Endodermal cell (in vitro differentiated cells): Measurements from ENCODE around the gene TFCP2L1. TPM values are rescaled to one million over a fixed set of nuclear protein-coding genes. Genes with fewer than 3 reads are reported as not detected.

Experiments
- DNase-seq: peaks from one replicate; pipeline ENCODE4 v3.0.0-alpha.2; 2017
- H3K27ac ChIP-seq: 2 replicates; pipeline ENCODE4 v1.5.1; 2013; ENCODE audit warnings: mild to moderate bottlenecking, low read depth, low read length, moderate library complexity
- H3K27me3 ChIP-seq: 2 replicates; pipeline ENCODE4 v1.6.1; 2013; ENCODE audit warnings: mild to moderate bottlenecking, low read length, moderate library complexity; ENCODE audit not compliant: insufficient read depth, control insufficient read depth, poor library complexity, severe bottlenecking
- H3K36me3 ChIP-seq: 2 replicates; pipeline ENCODE4 v1.7.0; 2013; ENCODE audit warnings: mild to moderate bottlenecking, low read length, moderate library complexity; ENCODE audit not compliant: control insufficient read depth, insufficient read depth
- H3K4me1 ChIP-seq: one replicate; pipeline ENCODE4 v1.7.0; 2013; ENCODE audit warnings: low read length; ENCODE audit not compliant: control insufficient read depth, insufficient read depth
- H3K4me3 ChIP-seq: 2 replicates; pipeline ENCODE4 v1.5.1; 2013; ENCODE audit warnings: mild to moderate bottlenecking, low read length, moderate library complexity
- H3K9ac ChIP-seq: 2 replicates; pipeline ENCODE4 v1.6.1; 2013; ENCODE audit warnings: mild to moderate bottlenecking, low read length, moderate library complexity; ENCODE audit not compliant: poor library complexity, severe bottlenecking; ENCODE audit errors: extremely low read depth
- H3K9me3 ChIP-seq: 2 replicates; pipeline ENCODE4 v1.6.1; 2013; ENCODE audit warnings: mild to moderate bottlenecking, low read length, moderate library complexity; ENCODE audit not compliant: control insufficient read depth
- H3K27ac Mint-ChIP-seq: 2 replicates; pipeline ENCODE4 v1.8.0; 2020; ENCODE audit warnings: mixed read lengths
- H3K27me3 Mint-ChIP-seq: 2 replicates; pipeline ENCODE4 v1.8.0; 2021; ENCODE audit warnings: mild to moderate bottlenecking, mixed read lengths; ENCODE audit not compliant: insufficient read depth
- H3K36me3 Mint-ChIP-seq: 2 replicates; pipeline ENCODE4 v1.8.0; 2020; ENCODE audit warnings: low read depth, mixed read lengths
- H3K4me1 Mint-ChIP-seq: 2 replicates; pipeline ENCODE4 v1.8.0; 2020; ENCODE audit warnings: mixed read lengths
- H3K4me3 Mint-ChIP-seq: 2 replicates; pipeline ENCODE4 v1.8.0; 2020; ENCODE audit warnings: mild to moderate bottlenecking, moderate library complexity, mixed read lengths
- H3K9me3 Mint-ChIP-seq: 2 replicates; pipeline ENCODE4 v1.8.0; 2020; ENCODE audit warnings: mild to moderate bottlenecking, mixed read lengths
- CTCF ChIP-seq: fragments of 200-600 bp; sonication (generic); conservative IDR thresholded peaks from 2 replicates; pipeline ENCODE4 v1.5.0; 2021; ENCODE audit warnings: antibody characterized with exemption, mild to moderate bottlenecking
- WGBS, 2 experiments: methylation state at CpG; one replicate each; pipeline versions ENCODE4 v1.1.5 to v1.1.7; 2013; ENCODE audit warnings: missing lambda C conversion rate in 2 of 2, mixed read lengths in 1 of 2; ENCODE audit not compliant: insufficient coverage in 1 of 2, insufficient read length in 1 of 2; 5-methylcytosine and 5-hydroxymethylcytosine counted together
- total RNA-seq, 2 donors: library from RNA; stranded (reverse); fragmentation: NEBNext Ultra II Directional in 1 of 2; extraction: Animal tissue kit (Norgen Biotek cat#: 25700) in 1 of 2; gene quantifications; 2 replicates in 1 of 2; 3 replicates in 1 of 2; pipeline ENCODE4 v1.2.1, GENCODE V29; 2021

The TFCP2L1 gene
- total RNA-seq, 2 donors from 2014 or later, result 3.3 to 4.3 TPM

DNA sequence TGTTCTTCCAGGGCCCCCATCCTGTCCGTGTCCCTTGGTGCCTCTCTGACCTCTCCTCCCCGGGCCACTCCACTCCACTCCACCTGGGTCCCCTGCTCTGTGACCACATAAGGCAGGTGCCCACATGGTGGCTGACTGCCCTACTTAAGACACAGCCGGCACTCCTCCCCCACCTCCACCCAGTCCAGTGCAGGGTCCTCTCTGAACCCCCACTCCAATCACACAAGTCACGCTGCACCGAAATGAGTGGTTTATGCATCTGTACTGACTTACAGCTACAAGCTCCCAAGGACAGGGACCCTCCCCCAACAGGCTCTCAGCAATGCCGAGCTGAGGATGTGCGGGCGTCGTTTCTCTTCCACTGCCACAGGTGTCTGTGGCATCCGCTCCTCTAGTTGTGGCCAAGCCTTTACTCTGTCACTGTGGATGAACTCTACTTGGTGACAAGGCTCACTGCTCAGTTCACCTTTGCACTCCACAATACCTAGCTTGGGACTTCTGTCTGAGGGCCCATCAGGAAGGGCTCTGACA lies 48.3 kb downstream of the TFCP2L1 start:
- no peaks in the 10 kb centered on the region for H3K9me3 ChIP-seq
- no peaks in the 10 kb centered on the region for H3K27me3 ChIP-seq
- Mint-ChIP-seq H3K27ac (no peak overlapping the region), H3K27me3 (no peaks in the 10 kb centered on the region), H3K4me1 (no peaks in the 10 kb centered on the region), H3K9me3 (no peaks in the 10 kb centered on the region), H3K36me3 (no peaks in the 10 kb centered on the region), H3K4me3 (no peak overlapping the region)
- no peak for DNase-seq
- no peak for TF ChIP-seq CTCF
- 94 to 96% methylated on average over 7 to 10 of the region's 10 CpGs for WGBS, 2 experiments
- no peak overlapping the region for H3K4me3 ChIP-seq
- no peaks in the 10 kb centered on the region for H3K36me3 ChIP-seq
- no peaks in the 10 kb centered on the region for H3K4me1 ChIP-seq
- no peak overlapping the region for H3K27ac ChIP-seq
- no peak overlapping the region for H3K9ac ChIP-seq

GRCh38 chr2:121236101-121236640 lies 48.8 kb downstream of the TFCP2L1 start:
- TF ChIP-seq CTCF, result no peak
- H3K36me3 ChIP-seq, result no peaks in the 10 kb centered on the region
- no peak overlapping the region for H3K9ac ChIP-seq
- Mint-ChIP-seq H3K27ac (no peak overlapping the region), H3K27me3 (no peaks in the 10 kb centered on the region), H3K4me1 (no peaks in the 10 kb centered on the region), H3K9me3 (no peaks in the 10 kb centered on the region), H3K4me3 (no peak overlapping the region), H3K36me3 (no peaks in the 10 kb centered on the region)
- H3K9me3 ChIP-seq, result no peaks in the 10 kb centered on the region
- H3K27ac ChIP-seq, result no peak overlapping the region
- no peaks in the 10 kb centered on the region for H3K27me3 ChIP-seq
- no peaks in the 10 kb centered on the region for H3K4me1 ChIP-seq
- DNase-seq, result no peak
- H3K4me3 ChIP-seq, result no peak overlapping the region
- WGBS, 2 experiments, result 94 to 95% methylated on average over 9 to 13 of the region's 13 CpGs

DNA sequence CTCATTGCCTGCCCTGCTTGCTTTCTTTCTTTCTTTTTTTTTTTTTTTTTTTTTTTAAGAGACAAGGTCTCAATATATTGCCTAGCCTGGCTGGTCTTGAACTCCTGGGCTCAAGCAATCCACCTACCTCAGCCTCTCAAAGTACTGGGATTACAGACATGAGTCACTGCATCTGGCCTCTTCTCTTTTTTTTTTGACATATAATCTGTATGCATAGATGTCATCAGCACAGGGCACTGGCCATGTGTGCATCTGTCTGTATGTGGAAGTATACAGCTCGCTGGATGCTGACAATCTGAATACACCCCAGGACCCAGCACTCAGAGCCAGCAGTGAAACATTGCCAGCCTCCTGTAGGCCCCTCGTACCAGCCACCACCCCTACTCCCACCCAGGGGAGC lies 49.5 kb downstream of the TFCP2L1 start:
- no peaks in the 10 kb centered on the region for H3K36me3 Mint-ChIP-seq
- no peak overlapping the region for H3K27ac ChIP-seq
- no peaks in the 10 kb centered on the region for H3K4me1 ChIP-seq
- H3K4me3 Mint-ChIP-seq, result no peak overlapping the region
- no peaks in the 10 kb centered on the region for H3K27me3 Mint-ChIP-seq
- H3K27me3 ChIP-seq, result no peaks in the 10 kb centered on the region
- TF ChIP-seq CTCF, result no peak
- no peaks in the 10 kb centered on the region for H3K4me1 Mint-ChIP-seq
- H3K36me3 ChIP-seq, result no peaks in the 10 kb centered on the region
- no peaks in the 10 kb centered on the region for H3K9me3 ChIP-seq
- WGBS, 2 experiments, result 92 to 100% methylated on average over 1 to 2 of the region's 2 CpGs
- H3K9ac ChIP-seq, result no peak overlapping the region
- H3K4me3 ChIP-seq, result no peak overlapping the region
- H3K9me3 Mint-ChIP-seq, result no peaks in the 10 kb centered on the region
- DNase-seq, result no peak
- no peak overlapping the region for H3K27ac Mint-ChIP-seq
